ENCODE results near the gene TLL2.

TLL2 gene

GRCh38 chr10:96319754-96320474, 193.8 kb downstream of the TLL2 start:
- DNase-seq (ENCODE audit: low read depth): no peak

GRCh38 chr10:96317067-96317833, 196.5 kb downstream of the TLL2 start:
- no peak for DNase-seq (ENCODE audit: low read depth)
